ENCODE data around the gene FOXO1.

DNA sequence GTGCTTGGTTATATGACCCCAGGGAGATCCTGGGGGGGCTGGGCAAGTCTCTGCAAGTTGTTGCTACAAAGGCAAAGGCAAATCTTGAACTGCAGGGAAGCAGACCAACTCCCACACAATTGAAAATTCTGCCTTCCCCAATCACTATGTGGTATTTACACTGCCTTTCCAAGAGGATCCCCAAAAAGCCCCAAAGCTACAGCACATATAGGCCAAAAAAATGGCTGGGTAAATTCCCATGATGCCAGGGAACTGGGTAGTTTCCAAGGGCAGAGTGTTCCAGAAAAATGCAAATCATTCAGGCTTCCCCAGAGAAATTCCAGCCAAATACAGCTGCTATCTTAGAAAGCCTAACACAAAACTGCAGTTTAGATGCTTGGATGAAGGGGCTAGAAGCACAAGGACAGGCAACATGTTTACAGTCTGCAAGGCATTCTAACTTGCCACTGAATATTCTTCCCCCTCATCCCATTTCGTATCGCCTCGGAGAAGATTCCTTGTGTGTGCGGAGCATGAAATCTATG is 6.2 kb downstream of the FOXO1 start:
- TF ChIP-seq ZNF114 (CRISPR knock-in tag; IDR thresholded peaks at IDR 0.05) (no peak), EZH2 (IDR thresholded peaks at IDR 0.05; ENCODE audit: low read depth, unreplicated experiment) (no peak), POLR2AphosphoS5 (IDR thresholded peaks at IDR 0.05; ENCODE audit: low read depth) (no peak), CREB1 (CRISPR knock-in tag; IDR thresholded peaks at IDR 0.05; ENCODE audit: low read depth) (no peak), ETS1 (IDR thresholded peaks at IDR 0.05) (no peak), EZH2phosphoT487 (IDR thresholded peaks at IDR 0.05; ENCODE audit: unreplicated experiment) (no peak), JUNB (IDR thresholded peaks at IDR 0.05; ENCODE audit: unreplicated experiment) (no peak), STAT1 (IDR thresholded peaks at IDR 0.05; ENCODE audit: unreplicated experiment) (no peak), ZNF331 (CRISPR knock-in tag; IDR thresholded peaks at IDR 0.05; ENCODE audit: low read depth) (no peak), NANOG (IDR thresholded peaks at IDR 0.05; ENCODE audit: borderline replicate concordance) (no peak)
- TF ChIP-seq, protein P1, sequence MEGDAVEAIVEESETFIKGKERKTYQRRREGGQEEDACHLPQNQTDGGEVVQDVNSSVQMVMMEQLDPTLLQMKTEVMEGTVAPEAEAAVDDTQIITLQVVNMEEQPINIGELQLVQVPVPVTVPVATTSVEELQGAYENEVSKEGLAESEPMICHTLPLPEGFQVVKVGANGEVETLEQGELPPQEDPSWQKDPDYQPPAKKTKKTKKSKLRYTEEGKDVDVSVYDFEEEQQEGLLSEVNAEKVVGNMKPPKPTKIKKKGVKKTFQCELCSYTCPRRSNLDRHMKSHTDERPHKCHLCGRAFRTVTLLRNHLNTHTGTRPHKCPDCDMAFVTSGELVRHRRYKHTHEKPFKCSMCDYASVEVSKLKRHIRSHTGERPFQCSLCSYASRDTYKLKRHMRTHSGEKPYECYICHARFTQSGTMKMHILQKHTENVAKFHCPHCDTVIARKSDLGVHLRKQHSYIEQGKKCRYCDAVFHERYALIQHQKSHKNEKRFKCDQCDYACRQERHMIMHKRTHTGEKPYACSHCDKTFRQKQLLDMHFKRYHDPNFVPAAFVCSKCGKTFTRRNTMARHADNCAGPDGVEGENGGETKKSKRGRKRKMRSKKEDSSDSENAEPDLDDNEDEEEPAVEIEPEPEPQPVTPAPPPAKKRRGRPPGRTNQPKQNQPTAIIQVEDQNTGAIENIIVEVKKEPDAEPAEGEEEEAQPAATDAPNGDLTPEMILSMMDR (conservative IDR thresholded peaks at IDR 0.05; ENCODE audit: low read depth in 2 of 2), result no peak
- TF ChIP-seq, protein P2, sequence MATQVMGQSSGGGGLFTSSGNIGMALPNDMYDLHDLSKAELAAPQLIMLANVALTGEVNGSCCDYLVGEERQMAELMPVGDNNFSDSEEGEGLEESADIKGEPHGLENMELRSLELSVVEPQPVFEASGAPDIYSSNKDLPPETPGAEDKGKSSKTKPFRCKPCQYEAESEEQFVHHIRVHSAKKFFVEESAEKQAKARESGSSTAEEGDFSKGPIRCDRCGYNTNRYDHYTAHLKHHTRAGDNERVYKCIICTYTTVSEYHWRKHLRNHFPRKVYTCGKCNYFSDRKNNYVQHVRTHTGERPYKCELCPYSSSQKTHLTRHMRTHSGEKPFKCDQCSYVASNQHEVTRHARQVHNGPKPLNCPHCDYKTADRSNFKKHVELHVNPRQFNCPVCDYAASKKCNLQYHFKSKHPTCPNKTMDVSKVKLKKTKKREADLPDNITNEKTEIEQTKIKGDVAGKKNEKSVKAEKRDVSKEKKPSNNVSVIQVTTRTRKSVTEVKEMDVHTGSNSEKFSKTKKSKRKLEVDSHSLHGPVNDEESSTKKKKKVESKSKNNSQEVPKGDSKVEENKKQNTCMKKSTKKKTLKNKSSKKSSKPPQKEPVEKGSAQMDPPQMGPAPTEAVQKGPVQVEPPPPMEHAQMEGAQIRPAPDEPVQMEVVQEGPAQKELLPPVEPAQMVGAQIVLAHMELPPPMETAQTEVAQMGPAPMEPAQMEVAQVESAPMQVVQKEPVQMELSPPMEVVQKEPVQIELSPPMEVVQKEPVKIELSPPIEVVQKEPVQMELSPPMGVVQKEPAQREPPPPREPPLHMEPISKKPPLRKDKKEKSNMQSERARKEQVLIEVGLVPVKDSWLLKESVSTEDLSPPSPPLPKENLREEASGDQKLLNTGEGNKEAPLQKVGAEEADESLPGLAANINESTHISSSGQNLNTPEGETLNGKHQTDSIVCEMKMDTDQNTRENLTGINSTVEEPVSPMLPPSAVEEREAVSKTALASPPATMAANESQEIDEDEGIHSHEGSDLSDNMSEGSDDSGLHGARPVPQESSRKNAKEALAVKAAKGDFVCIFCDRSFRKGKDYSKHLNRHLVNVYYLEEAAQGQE (IDR thresholded peaks at IDR 0.05; ENCODE audit: unreplicated experiment), result no peak
